Parathyroid adenoma (tissue), 2 donors: ENCODE data around the gene USP36.
"Not testable (repeated sequence)": the region's sequence is repeated elsewhere in the genome, so short reads cannot be mapped to it uniquely, and the experiment has no call there.

Source experiments
- H2AFZ ChIP-seq: fragments of 300-600 bp; sonication (generic); one replicate; pipeline ENCODE4 v1.7.0; 2017; ENCODE audit warnings: antibody characterized with exemption, mild to moderate bottlenecking
- H3K27ac ChIP-seq: fragments of 300-600 bp; sonication (generic); one replicate; pipeline ENCODE4 v1.7.0; 2017
- H3K27me3 ChIP-seq: fragments of 300-600 bp; sonication (generic); one replicate; pipeline ENCODE4 v1.7.0; 2017; ENCODE audit warnings: low read length; ENCODE audit not compliant: control insufficient read depth, insufficient read depth
- H3K36me3 ChIP-seq: fragments of 300-600 bp; sonication (generic); one replicate; pipeline ENCODE4 v1.7.0; 2017; ENCODE audit warnings: low read length; ENCODE audit not compliant: control insufficient read depth, insufficient read depth
- H3K4me1 ChIP-seq: fragments of 300-600 bp; sonication (generic); one replicate; pipeline ENCODE4 v1.7.0; 2017; ENCODE audit warnings: control low read depth
- H3K4me2 ChIP-seq: fragments of 300-600 bp; sonication (generic); one replicate; pipeline ENCODE4 v1.7.0; 2017; ENCODE audit warnings: low read length
- H3K4me3 ChIP-seq: fragments of 300-600 bp; sonication (generic); one replicate; pipeline ENCODE4 v1.7.0; 2017; ENCODE audit warnings: low read depth, low read length
- H3K79me2 ChIP-seq: fragments of 300-600 bp; sonication (generic); one replicate; pipeline ENCODE4 v1.7.0; 2017; ENCODE audit warnings: control low read depth
- H3K9ac ChIP-seq: fragments of 300-600 bp; sonication (generic); one replicate; pipeline ENCODE4 v1.7.0; 2017; ENCODE audit warnings: mild to moderate bottlenecking
- H3K9me3 ChIP-seq: fragments of 300-600 bp; sonication (generic); one replicate; pipeline ENCODE4 v1.7.0; 2017; ENCODE audit warnings: low read length; ENCODE audit not compliant: control insufficient read depth
- CTCF ChIP-seq: fragments of 300-600 bp; sonication (generic); IDR thresholded peaks from one replicate; pipeline ENCODE4 v1.7.0; 2017; ENCODE audit warnings: antibody characterized with exemption, mild to moderate bottlenecking
- donor health status: primary hyperparathyroidism.

USP36 gene

GRCh38 chr17:78878261-78878660 is 37.6 kb upstream of the USP36 start:
- no peaks in the 10 kb centered on the region for H3K36me3 ChIP-seq
- H3K4me3 ChIP-seq = no peak overlapping the region
- no peaks in the 10 kb centered on the region for H3K79me2 ChIP-seq
- H3K27ac ChIP-seq = no peak overlapping the region
- H3K4me1 ChIP-seq = peaks cover 24% of the 10 kb centered on the region
- H3K9ac ChIP-seq = no peak overlapping the region
- no peak overlapping the region for H3K4me2 ChIP-seq
- no peak for TF ChIP-seq CTCF
- no peaks in the 10 kb centered on the region for H3K9me3 ChIP-seq
- H3K27me3 ChIP-seq = no peaks in the 10 kb centered on the region
- no peak overlapping the region for H2AFZ ChIP-seq

- H3K27me3 ChIP-seq, H3K9ac ChIP-seq, H2AFZ ChIP-seq, H3K27ac ChIP-seq, H3K36me3 ChIP-seq, H3K4me3 ChIP-seq, H3K4me2 ChIP-seq, H3K9me3 ChIP-seq, H3K79me2 ChIP-seq: not testable (repeated sequence)
- H3K4me1 ChIP-seq = peaks cover 20% of the 10 kb centered on the region
Measured at GRCh38 chr17:78876954-78877517, 36.4 kb upstream of the USP36 start.

- no peaks in the 10 kb centered on the region for H3K9me3 ChIP-seq
- H3K36me3 ChIP-seq = no peaks in the 10 kb centered on the region
- H2AFZ ChIP-seq = no peak overlapping the region
- no peak overlapping the region for H3K4me3 ChIP-seq
- H3K79me2 ChIP-seq = no peaks in the 10 kb centered on the region
- no peak overlapping the region for H3K9ac ChIP-seq
- no peak overlapping the region for H3K27ac ChIP-seq
- no peak overlapping the region for H3K4me2 ChIP-seq
- TF ChIP-seq CTCF = no peak
- H3K27me3 ChIP-seq = no peaks in the 10 kb centered on the region
- H3K4me1 ChIP-seq = peaks cover 20% of the 10 kb centered on the region
Measured at GRCh38 chr17:78876094-78876597, 35.5 kb upstream of the USP36 start.

- H3K4me2 ChIP-seq = no peak overlapping the region
- no peak overlapping the region for H3K9ac ChIP-seq
- H3K4me1 ChIP-seq = peaks cover 20% of the 10 kb centered on the region
- H2AFZ ChIP-seq = no peak overlapping the region
- no peak for TF ChIP-seq CTCF
- no peak overlapping the region for H3K27ac ChIP-seq
- H3K27me3 ChIP-seq = no peaks in the 10 kb centered on the region
- no peak overlapping the region for H3K4me3 ChIP-seq
- H3K9me3 ChIP-seq = no peaks in the 10 kb centered on the region
- H3K36me3 ChIP-seq = no peaks in the 10 kb centered on the region
- no peaks in the 10 kb centered on the region for H3K79me2 ChIP-seq
Measured at GRCh38 chr17:78875363-78876093, 34.9 kb upstream of the USP36 start.

- Histone ChIP-seq H3K9ac (no peak overlapping the region), H3K9me3 (no peaks in the 10 kb centered on the region), H3K4me1 (peaks cover 7% of the 10 kb centered on the region), H3K36me3 (no peaks in the 10 kb centered on the region), H3K79me2 (no peaks in the 10 kb centered on the region), H3K4me3 (no peak overlapping the region), H3K27me3 (no peaks in the 10 kb centered on the region), H2AFZ (no peak overlapping the region), H3K4me2 (peak overlapping the region; percentile 71), H3K27ac (peak overlapping the region; percentile 72)
- TF ChIP-seq CTCF = no peak
Measured at GRCh38 chr17:78873519-78874340, 33.1 kb upstream of the USP36 start.
